Measurements from ENCODE around the gene ERN1. TPM values are rescaled to one million over a fixed set of nuclear protein-coding genes. Genes with fewer than 3 reads are reported as not detected.
"Not testable (repeated sequence)": the region's sequence is repeated elsewhere in the genome, so short reads cannot be mapped to it uniquely, and the experiment has no call there.

The ERN1 gene
- total RNA-seq, 1 experiment from 2014 or later = 27.5 TPM

DNA sequence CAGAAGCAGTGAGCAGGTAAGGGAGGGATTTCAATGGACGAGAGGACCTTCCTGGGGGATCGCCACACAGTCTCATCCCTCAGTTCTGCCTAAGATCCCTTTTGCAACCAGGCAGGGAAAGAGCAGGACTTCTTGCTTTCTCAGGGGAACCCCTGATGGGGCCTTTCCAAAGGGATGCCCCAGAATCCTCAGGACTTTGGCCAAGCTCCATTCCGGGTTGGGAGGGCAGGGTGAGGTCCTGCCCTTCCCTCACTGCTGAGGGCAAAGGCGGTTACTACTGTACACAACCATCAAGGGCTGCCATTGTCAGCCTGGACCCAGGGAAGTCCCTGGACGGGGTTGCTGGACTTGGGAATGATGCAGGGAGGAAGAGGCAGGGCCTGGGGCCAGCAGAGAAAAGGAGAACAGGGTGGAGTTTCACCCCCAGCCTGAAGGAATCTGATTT, 122.1 kb downstream of the ERN1 start:
- intact Hi-C loops (cut with micrococcal nuclease; ENCODE audit: unreplicated experiment) = no loop called here
- no peak overlapping the region for H3K27ac Mint-ChIP-seq (ENCODE audit: unreplicated experiment)
- Histone ChIP-seq H3K27me3 (replicated peaks; ENCODE audit: control insufficient read depth, insufficient read depth, low read length) (no peaks in the 10 kb centered on the region; the same call in 1 of the 2 replicates), H3K36me3 (ENCODE audit: control insufficient read depth, insufficient read depth, low read length) (no peaks in the 10 kb centered on the region), H3K4me1 (no peaks in the 10 kb centered on the region), H3K4me3 (ENCODE audit: low read depth, low read length) (no peak overlapping the region), H3K9me3 (peaks cover 5% of the 10 kb centered on the region; the same call in 1 of the 2 replicates)
- TF ChIP-seq, protein P1, sequence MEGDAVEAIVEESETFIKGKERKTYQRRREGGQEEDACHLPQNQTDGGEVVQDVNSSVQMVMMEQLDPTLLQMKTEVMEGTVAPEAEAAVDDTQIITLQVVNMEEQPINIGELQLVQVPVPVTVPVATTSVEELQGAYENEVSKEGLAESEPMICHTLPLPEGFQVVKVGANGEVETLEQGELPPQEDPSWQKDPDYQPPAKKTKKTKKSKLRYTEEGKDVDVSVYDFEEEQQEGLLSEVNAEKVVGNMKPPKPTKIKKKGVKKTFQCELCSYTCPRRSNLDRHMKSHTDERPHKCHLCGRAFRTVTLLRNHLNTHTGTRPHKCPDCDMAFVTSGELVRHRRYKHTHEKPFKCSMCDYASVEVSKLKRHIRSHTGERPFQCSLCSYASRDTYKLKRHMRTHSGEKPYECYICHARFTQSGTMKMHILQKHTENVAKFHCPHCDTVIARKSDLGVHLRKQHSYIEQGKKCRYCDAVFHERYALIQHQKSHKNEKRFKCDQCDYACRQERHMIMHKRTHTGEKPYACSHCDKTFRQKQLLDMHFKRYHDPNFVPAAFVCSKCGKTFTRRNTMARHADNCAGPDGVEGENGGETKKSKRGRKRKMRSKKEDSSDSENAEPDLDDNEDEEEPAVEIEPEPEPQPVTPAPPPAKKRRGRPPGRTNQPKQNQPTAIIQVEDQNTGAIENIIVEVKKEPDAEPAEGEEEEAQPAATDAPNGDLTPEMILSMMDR (IDR thresholded peaks at IDR 0.05; ENCODE audit: insufficient read depth in 1 of 2, low read depth in 1 of 2, low read length in 1 of 2, severe bottlenecking in 1 of 2, unreplicated experiment in 1 of 2) = no peak
- BruUV-seq (replicated peaks) = no TSS peak
- peak in 1 of 2 experiments; percentile 31 for DNase-seq
- H3K36me3 Mint-ChIP-seq (ENCODE audit: insufficient read depth, unreplicated experiment) = no peaks in the 10 kb centered on the region
- no peaks in the 10 kb centered on the region for H3K4me1 Mint-ChIP-seq (ENCODE audit: low read depth, unreplicated experiment)
- H3K4me3 Mint-ChIP-seq (ENCODE audit: unreplicated experiment) = no peak overlapping the region
- H3K27me3 Mint-ChIP-seq (ENCODE audit: insufficient read depth, unreplicated experiment) = no peaks in the 10 kb centered on the region
- no peaks in the 10 kb centered on the region for H3K9me3 Mint-ChIP-seq (ENCODE audit: unreplicated experiment)
- ChIA-PET POLR2A (no interaction called here), CTCF (interaction anchor here (1.2 to 1.4 kb wide), 2 partner anchors 61 to 126 kb away, joined by 4 to 7 read pairs; no protein-coding TSS in a partner anchor)

DNA sequence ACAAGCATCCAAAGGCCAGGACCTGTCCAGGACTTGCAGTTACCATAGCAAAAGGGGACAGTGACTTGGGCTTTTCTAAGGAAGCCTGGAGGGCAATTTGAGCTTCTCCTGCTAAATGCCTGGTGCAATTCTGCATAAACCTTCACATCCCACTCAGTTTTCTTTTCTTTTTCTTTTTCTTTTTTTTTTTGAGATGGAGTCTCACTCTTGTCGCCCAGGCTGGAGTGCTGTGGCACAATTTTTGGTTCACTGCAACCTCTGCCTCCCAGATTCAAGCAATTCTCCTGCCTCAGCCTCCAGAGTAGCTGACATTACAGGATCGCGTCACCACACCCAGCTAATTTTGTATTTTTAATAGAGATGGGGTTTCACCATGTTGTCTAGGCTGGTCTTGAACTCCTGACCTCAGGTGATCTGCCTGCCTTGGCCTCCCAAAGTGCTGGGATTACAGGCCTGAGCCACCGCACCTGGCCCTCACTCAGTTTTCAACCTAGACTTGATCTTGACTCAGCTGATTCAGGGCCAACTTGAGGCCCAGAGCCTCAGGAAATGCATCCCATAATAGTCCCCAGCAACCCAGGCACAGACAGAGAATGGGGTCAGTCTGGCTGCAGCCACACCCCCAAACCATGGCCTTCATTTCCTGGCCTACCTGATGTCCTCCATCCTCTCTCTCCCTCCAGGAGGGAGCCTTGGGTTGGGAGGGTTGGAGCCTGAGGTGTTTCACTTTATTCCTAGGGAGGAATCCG, 122.7 kb downstream of the ERN1 start:
- H3K4me1 ChIP-seq; H3K4me3 ChIP-seq (ENCODE audit: low read depth, low read length); H3K27ac Mint-ChIP-seq (ENCODE audit: unreplicated experiment); H3K36me3 Mint-ChIP-seq (ENCODE audit: insufficient read depth, unreplicated experiment); H3K36me3 ChIP-seq (ENCODE audit: control insufficient read depth, insufficient read depth, low read length); intact Hi-C loops (cut with micrococcal nuclease; ENCODE audit: unreplicated experiment); BruUV-seq (replicated peaks); H3K4me1 Mint-ChIP-seq (ENCODE audit: low read depth, unreplicated experiment); H3K27me3 Mint-ChIP-seq (ENCODE audit: insufficient read depth, unreplicated experiment); H3K9me3 ChIP-seq; H3K27me3 ChIP-seq (replicated peaks; ENCODE audit: control insufficient read depth, insufficient read depth, low read length); POLR2A ChIA-PET; H3K4me3 Mint-ChIP-seq (ENCODE audit: unreplicated experiment); H3K9me3 Mint-ChIP-seq (ENCODE audit: unreplicated experiment): not testable (repeated sequence)
- DNase-seq = peak in 1 of 2 experiments; percentile 22
- CTCF ChIA-PET = interaction anchor here (0.6 to 1.4 kb wide), 4 partner anchors 22 to 597 kb away, joined by 3 to 7 read pairs (median 4); no protein-coding TSS in a partner anchor

DNA sequence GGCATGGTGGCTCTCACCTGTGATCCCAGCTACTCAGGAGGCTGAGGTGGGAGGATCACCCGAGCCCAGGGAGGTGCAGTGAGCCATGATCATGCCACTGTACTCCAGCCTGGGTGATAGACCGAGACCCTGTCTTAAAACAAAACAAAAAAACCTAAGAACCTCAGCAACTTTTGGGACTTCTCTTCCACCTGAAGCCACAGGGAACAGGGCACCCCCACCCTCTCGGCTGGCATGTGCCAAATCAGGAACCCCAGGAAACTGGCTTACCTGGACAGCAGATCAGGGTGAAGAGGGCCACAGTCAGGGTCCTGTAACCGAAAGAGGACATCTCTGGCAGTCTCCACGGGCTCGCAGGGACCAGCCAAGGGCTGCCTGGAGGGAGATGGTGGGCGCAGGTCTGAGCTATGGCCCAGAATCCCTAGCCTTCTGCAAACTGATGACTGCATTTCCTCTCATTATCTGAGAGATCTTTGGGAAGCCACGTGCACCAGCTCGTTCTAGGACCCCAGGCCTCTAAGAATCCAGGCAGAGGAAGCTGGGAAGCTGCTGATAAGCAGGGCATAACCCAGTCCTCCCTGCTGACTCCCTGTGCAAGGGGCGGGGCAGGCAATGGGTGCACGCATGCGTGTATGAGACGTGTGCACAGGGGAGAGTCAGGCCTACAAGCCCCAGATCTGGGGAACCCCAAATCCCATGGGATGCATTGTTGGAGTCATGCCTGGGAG, 123.4 kb downstream of the ERN1 start:
- TF ChIP-seq, protein P1 (IDR thresholded peaks at IDR 0.05; ENCODE audit: insufficient read depth in 1 of 2, low read depth in 1 of 2, low read length in 1 of 2, severe bottlenecking in 1 of 2, unreplicated experiment in 1 of 2) = no peak
- Histone ChIP-seq H3K36me3 (ENCODE audit: control insufficient read depth, insufficient read depth, low read length) (no peaks in the 10 kb centered on the region), H3K27me3 (replicated peaks; ENCODE audit: control insufficient read depth, insufficient read depth, low read length) (no peaks in the 10 kb centered on the region; the same call in 1 of the 2 replicates), H3K4me3 (ENCODE audit: low read depth, low read length) (no peak overlapping the region), H3K4me1 (no peaks in the 10 kb centered on the region), H3K9me3 (peaks cover 5% of the 10 kb centered on the region; the same call in 1 of the 2 replicates)
- Mint-ChIP-seq H3K27ac (ENCODE audit: unreplicated experiment) (no peak overlapping the region), H3K9me3 (ENCODE audit: unreplicated experiment) (no peaks in the 10 kb centered on the region), H3K4me1 (ENCODE audit: low read depth, unreplicated experiment) (no peaks in the 10 kb centered on the region), H3K4me3 (ENCODE audit: unreplicated experiment) (no peak overlapping the region), H3K36me3 (ENCODE audit: insufficient read depth, unreplicated experiment) (no peaks in the 10 kb centered on the region), H3K27me3 (ENCODE audit: insufficient read depth, unreplicated experiment) (no peaks in the 10 kb centered on the region)
- POLR2A ChIA-PET = no interaction called here
- intact Hi-C loops (cut with micrococcal nuclease; ENCODE audit: unreplicated experiment) = no loop called here
- CTCF ChIA-PET = interaction anchor here (0.6 to 1.4 kb wide), 3 partner anchors 23 to 596 kb away, joined by 3 to 7 read pairs (median 5); no protein-coding TSS in a partner anchor
- DNase-seq = peak in 1 of 2 experiments; percentile 33
- no TSS peak for BruUV-seq (replicated peaks)

Data from Caco-2 (cell line).